Mononuclear cell (primary cell): ENCODE data around the gene KCNMA1. TPM values are rescaled to one million over a fixed set of nuclear protein-coding genes. Genes with fewer than 3 reads are reported as not detected.

Experiments used
- H3K27me3 ChIP-seq: 2 replicates; pipeline ENCODE4 v1.6.0; 2011; ENCODE audit warnings: low read length, control low read depth; ENCODE audit not compliant: insufficient read depth
- H3K4me1 ChIP-seq: 2 replicates; pipeline ENCODE4 v1.5.1; 2011; ENCODE audit warnings: mild to moderate bottlenecking, low read length, control low read depth; ENCODE audit not compliant: insufficient read depth
- H3K4me3 ChIP-seq: 2 replicates; pipeline ENCODE4 v1.5.1; 2011; ENCODE audit warnings: mild to moderate bottlenecking, low read length, moderate library complexity
- H3K9me3 ChIP-seq: 2 replicates; pipeline ENCODE4 v1.5.1; 2011; ENCODE audit warnings: low read depth, mild to moderate bottlenecking, control low read depth, low read length
- total RNA-seq: library from RNA; depleted of rRNA; stranded (reverse); fragments of >200 nt; gene quantifications from one replicate; pipeline ENCODE4 v1.2.3, GENCODE V29; 2012

The KCNMA1 gene
- total RNA-seq, 1 donor = 0.42 TPM

GRCh38 chr10:76971547-76972170 lies 665.9 kb downstream of the KCNMA1 start:
- H3K4me1 ChIP-seq = no peaks in the 10 kb centered on the region
- H3K4me3 ChIP-seq = no peak overlapping the region
- no peaks in the 10 kb centered on the region for H3K27me3 ChIP-seq
- no peaks in the 10 kb centered on the region for H3K9me3 ChIP-seq

DNA sequence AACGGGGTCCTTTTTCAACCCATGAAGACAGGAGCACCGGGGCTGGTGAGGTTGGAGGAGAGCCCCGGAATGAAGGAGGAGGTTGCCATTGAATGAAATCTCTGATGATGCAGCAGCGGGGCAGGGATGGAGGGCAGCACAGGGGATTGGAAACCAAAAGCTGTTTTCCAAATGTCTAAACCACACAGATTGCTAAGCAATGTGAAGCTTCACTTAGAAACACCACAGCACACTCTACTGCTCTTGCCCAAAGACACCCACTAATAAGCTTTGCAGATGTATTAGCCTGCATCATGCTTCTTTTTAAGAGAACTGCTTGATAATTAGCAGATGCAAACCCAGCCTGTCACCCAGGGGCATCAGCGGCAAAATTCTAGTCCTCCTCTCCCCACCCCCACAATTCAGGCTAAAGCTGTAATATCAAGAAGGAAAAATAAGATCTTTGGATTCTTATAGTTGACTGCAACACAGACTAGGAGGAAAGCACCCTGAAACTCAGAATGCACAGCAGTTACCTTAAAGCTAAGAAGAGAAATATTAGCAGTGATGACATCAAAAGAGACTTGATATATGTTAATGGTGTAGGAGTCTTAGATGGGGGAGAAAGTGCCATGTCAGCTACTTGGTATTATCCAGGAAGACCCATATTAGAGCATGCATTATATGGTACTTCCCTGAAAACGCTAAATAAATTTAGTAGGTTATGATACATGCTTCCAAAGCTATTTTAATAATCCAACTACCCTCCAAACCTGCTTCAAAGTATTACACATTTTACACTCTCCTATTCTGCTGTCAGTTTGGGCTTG lies 666.7 kb downstream of the KCNMA1 start:
- Histone ChIP-seq H3K9me3 (no peaks in the 10 kb centered on the region), H3K4me1 (no peaks in the 10 kb centered on the region), H3K27me3 (no peaks in the 10 kb centered on the region), H3K4me3 (no peak overlapping the region)

GRCh38 chr10:76969366-76969948 lies 668.2 kb downstream of the KCNMA1 start:
- H3K4me3 ChIP-seq = no peak overlapping the region
- H3K27me3 ChIP-seq = no peaks in the 10 kb centered on the region
- no peaks in the 10 kb centered on the region for H3K4me1 ChIP-seq
- H3K9me3 ChIP-seq = no peaks in the 10 kb centered on the region

DNA sequence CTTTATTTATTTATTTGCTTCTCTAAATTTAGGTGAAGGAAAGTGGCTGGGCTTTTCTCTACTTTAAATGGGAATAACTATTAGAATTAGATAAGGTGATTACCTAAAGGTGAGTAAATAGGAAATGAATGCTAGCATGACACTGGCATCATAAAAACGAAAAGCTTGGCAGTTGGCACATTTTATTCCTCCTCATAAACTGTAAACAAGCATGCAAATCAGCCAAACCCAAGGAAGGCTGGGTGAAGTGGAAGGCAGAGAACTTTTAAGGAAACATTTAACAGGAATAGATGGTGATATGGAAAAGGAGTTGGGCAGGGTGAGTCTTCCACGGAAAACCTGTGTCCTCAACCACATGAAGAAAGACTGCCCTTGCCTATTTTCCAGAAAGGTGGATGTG lies 669.1 kb downstream of the KCNMA1 start:
- Histone ChIP-seq H3K9me3 (no peaks in the 10 kb centered on the region), H3K4me3 (no peak overlapping the region), H3K4me1 (no peaks in the 10 kb centered on the region), H3K27me3 (no peaks in the 10 kb centered on the region)

- Histone ChIP-seq H3K9me3 (no peaks in the 10 kb centered on the region), H3K4me1 (no peaks in the 10 kb centered on the region), H3K4me3 (no peak overlapping the region), H3K27me3 (no peaks in the 10 kb centered on the region)
Measured at GRCh38 chr10:76962851-76963250, 674.8 kb downstream of the KCNMA1 start.

DNA sequence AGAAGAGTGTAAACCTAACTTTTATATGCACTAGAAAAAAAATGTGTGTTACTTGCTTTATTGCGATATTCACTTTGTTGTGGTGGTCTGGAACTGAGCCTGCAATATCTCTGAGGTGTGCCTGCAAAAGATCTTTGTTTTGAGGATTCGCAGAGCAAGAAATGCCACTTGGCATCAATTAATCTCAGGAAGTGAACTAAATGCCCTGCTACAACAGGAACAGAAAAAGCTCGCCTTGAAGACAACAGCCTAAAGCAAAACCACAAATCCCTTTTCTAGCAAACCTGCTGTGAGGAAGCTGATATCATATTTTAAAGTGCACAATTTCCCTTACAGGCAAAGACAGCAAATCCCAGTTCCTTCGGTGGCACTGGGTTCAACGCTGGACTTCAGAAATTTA lies 675.8 kb downstream of the KCNMA1 start:
- no peaks in the 10 kb centered on the region for H3K9me3 ChIP-seq
- H3K4me1 ChIP-seq = no peaks in the 10 kb centered on the region
- no peaks in the 10 kb centered on the region for H3K27me3 ChIP-seq
- no peak overlapping the region for H3K4me3 ChIP-seq

DNA sequence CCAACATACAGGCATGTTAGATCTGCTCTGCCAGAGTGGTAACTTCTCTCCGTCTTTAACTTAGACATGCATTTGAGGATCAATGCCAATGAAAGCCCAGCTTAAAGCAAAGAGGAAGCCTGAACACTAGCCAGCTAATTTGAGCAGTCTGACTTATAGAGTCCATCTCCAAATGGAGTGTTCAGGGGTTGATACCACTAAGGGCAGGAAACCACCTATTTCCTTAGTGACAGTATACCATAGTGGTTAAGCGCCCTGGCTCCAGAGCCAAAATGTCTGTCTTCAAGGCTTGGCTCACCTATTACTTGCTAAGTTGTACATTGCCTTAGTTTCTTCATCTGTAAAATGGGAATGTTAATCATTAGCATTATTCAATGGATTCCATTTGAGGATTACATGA lies 678.5 kb downstream of the KCNMA1 start:
- H3K4me1 ChIP-seq = no peaks in the 10 kb centered on the region
- H3K4me3 ChIP-seq = no peak overlapping the region
- H3K9me3 ChIP-seq = no peaks in the 10 kb centered on the region
- no peaks in the 10 kb centered on the region for H3K27me3 ChIP-seq

- Histone ChIP-seq H3K27me3 (no peaks in the 10 kb centered on the region), H3K9me3 (no peaks in the 10 kb centered on the region)
Measured at GRCh38 chr10:76954838-76955237, 682.8 kb downstream of the KCNMA1 start.

DNA sequence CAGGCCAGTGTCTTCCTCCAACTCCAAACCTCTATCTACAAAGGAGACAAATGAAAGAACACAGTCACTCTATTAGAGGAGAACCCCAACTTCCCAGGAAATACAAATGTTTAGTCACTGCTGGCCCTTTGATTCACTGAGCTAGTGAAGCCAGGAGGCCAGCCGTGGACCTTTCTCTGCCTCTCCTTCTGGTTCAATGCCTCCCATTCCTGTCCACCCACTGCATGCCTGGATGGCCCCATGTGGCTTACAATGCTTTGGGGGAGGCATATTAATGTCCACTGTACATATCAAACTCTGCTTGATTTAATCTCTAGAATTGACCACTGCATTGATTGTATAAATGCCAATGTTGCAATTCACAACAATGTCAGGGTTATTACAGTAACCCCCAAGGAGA lies 687.3 kb downstream of the KCNMA1 start:
- Histone ChIP-seq H3K27me3 (no peaks in the 10 kb centered on the region), H3K4me3 (no peak overlapping the region), H3K4me1 (no peaks in the 10 kb centered on the region), H3K9me3 (no peaks in the 10 kb centered on the region)

More at GRCh38 chr10:76954838-76955237, 682.8 kb downstream of the KCNMA1 start:
- Histone ChIP-seq H3K4me1 (no peaks in the 10 kb centered on the region), H3K4me3 (no peak overlapping the region)

GRCh38 chr10:76946270-76946669 lies 691.3 kb downstream of the KCNMA1 start:
- no peaks in the 10 kb centered on the region for H3K4me1 ChIP-seq
- H3K27me3 ChIP-seq = no peaks in the 10 kb centered on the region
- no peak overlapping the region for H3K4me3 ChIP-seq
- no peaks in the 10 kb centered on the region for H3K9me3 ChIP-seq

DNA sequence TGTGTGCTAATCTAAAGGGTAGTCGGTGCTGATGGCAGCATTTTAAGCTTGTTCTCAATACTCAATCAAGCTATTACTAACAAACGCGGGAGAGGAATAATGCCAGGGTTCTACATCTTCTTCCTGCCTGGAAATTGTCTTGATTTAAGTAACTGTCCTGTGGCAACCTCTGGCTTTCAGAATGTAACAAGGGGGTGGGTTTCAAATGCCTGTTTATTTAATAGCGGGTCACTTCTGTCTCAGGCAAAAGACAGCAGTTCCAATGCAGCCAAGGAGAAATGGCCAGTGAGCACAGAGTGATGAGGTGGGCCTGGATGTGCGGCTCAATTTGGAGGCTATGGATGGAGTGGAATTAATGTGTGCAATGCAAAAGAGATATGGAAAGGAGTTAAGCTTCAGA lies 692.4 kb downstream of the KCNMA1 start:
- Histone ChIP-seq H3K27me3 (no peaks in the 10 kb centered on the region), H3K9me3 (no peaks in the 10 kb centered on the region), H3K4me3 (no peak overlapping the region), H3K4me1 (no peaks in the 10 kb centered on the region)

- Histone ChIP-seq H3K9me3 (no peaks in the 10 kb centered on the region), H3K4me1 (no peaks in the 10 kb centered on the region), H3K27me3 (no peaks in the 10 kb centered on the region), H3K4me3 (no peak overlapping the region)
Measured at GRCh38 chr10:76944640-76945039, 693.0 kb downstream of the KCNMA1 start.

GRCh38 chr10:76942628-76943416 lies 694.8 kb downstream of the KCNMA1 start:
- no peak overlapping the region for H3K4me3 ChIP-seq
- H3K4me1 ChIP-seq = no peaks in the 10 kb centered on the region
- H3K27me3 ChIP-seq = no peaks in the 10 kb centered on the region
- H3K9me3 ChIP-seq = no peaks in the 10 kb centered on the region

GRCh38 chr10:76939933-76940468 lies 697.6 kb downstream of the KCNMA1 start:
- Histone ChIP-seq H3K4me3 (no peak overlapping the region), H3K27me3 (no peaks in the 10 kb centered on the region), H3K9me3 (no peaks in the 10 kb centered on the region), H3K4me1 (no peaks in the 10 kb centered on the region)

- H3K4me3 ChIP-seq = no peak overlapping the region
- H3K27me3 ChIP-seq = no peaks in the 10 kb centered on the region
- H3K9me3 ChIP-seq = no peaks in the 10 kb centered on the region
- H3K4me1 ChIP-seq = no peaks in the 10 kb centered on the region
Measured at GRCh38 chr10:76937181-76937600, 700.4 kb downstream of the KCNMA1 start.
